Measurements from ENCODE around the gene ZNF710.
A peak's percentile ranks its signal among the peaks of the same experiment; 100 is the strongest.

The ZNF710 gene

GRCh38 chr15:89993349-89993748, 7.8 kb upstream of the ZNF710 start:
- no peak for DNase-seq

GRCh38 chr15:89997079-89997478, 4.0 kb upstream of the ZNF710 start:
- DNase-seq: no peak

DNA sequence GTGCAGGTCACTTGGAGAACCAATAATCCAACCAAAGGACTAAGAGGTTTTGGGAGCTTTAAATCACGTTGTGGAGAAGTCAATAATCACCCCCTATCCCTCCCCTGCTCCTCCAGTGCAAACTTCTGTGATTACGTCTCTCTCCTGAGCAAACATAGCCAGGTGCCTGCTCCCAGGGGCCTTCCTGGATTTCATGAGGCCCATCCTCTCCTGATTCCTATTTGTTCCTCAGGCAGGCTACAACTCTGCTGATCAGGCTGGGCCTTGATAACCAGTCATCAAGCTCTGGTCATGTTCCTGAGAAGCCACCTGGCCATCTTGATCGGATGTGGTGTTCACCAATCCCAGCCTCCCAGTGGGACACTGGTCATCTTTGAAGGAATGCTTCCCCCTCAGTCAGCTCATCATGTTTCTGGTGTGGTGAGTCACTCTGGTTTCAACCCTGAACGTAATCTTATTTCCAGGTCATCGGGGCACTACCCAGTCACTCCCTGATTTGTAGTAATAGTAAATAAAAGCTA, 2.9 kb upstream of the ZNF710 start:
- DNase-seq: no peak

DNA sequence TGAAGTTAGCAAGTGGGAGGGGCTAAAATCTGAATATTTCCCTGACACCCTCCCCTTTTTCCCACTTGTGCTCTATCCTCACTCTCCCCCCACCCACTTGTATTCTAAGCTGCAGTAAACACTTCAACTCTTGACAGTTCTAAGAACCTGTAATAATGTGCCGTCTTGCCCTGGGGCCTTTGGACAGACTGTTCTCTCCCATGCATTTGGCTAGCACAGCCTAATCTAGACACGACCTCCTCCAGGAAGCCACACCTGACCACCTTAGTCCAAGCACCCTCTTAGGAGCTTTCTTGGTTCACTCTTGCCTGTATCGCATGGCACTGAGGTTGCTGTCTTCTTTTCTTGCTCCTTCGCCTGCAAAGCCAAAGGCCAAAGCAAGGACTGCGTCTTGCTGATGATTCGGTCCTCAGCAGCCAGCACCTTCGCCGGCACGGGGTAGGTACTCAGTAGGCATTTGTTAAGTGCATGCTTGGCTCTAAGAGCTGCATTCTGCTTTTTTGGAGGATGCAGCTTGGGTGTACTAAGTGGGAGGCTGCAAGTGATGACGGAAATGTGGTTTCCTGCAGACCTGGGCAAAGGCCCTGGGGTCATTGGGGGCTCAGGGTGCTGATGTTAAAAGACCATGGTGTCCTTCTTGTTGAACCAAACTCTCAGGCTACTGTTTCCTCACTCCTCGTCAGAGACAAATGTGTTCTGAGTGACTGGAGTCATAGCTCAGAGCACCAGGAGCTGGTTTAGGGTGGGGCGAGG, 2.0 kb upstream of the ZNF710 start:
- DNase-seq: no peak

DNA sequence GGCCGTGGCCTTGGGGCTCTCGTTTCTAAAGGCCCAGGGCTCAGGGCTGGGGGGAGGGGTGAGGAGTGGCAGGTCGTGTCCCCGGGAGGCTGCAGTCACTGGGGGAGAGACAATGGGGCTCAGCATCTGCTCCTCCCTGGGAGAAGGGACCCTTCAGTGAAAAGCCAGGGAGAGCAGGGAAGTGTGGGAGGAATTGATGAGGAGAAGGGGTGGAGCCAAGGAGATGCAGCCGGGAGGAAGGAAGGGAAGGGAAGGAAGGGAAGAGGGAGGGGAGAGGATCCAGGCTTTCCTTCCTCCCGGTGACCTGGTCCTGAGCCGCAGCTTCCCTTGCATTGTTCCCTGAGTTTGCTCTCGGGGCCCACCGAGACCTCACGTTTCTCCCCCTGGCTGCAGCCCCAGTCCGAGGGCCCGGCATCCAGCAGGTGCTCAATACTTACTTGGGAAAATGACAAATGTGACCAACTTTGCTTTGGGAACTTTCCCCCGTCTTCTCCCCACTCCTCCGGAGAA, 1.4 kb upstream of the ZNF710 start:
- no peak for DNase-seq

- DNase-seq: no peak
Observed at GRCh38 chr15:90000186-90001001, 730 bp upstream of the ZNF710 start.

DNA sequence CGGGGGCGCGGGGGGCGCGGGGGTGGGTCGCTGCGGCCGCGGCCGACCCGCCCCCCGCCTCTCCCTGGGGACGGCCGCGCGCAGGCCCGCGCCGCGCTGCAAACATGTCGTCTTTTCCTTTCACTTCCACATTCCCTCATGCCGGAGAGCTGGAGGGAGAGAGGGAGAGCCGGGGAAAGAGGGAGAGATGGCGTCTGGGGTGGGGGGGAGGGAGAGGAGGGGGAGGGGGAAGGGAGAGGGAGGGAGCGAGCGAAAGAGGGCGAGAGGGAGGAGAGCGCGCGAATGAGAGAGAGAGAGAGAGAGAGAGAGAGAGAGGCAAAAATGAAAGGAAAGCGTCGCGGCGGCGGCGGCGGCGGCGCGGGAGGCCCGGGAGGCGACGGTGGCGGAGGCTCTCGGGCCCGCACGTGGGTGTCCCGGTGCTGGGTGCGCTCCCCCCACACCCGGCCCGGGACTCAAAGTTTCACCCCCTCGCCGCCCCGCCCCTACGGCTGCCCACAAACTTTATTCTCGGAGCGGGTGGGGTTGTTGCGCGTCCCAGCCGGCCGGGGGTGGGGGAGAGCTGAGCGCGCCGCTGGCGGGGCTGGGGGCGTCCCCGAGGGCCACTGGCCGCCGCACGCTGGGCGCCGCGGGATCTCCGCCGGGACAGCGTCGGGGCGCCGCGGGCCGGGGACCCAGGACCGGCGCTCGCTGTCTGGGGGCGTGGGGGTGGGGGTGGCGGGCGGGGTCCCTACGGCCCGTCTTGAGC, 731 bp downstream of the ZNF710 start:
- DNase-seq: peak; percentile 70

- DNase-seq: peak; percentile 43
Observed at GRCh38 chr15:90002428-90002844, 1.3 kb downstream of the ZNF710 start.

DNA sequence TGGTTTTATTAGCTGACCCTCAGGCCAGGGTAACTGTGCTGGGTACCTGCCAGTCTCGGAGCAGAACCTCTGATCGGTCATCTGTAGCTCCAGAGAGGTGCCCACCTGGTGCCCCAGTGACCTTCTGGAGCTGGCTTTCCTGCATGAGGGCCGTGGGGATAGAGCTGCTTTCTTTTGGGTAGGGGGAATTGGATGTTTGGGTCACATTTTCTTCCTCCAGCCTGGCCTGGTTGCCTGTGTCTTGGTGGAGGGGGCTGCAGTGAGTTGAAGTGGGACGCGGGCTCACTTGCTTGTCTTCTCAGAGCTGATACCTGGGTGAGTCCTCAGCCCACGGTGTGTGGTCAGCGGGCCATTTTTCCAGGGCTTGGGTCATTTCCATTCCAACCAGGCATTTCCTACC, 2.6 kb downstream of the ZNF710 start:
- DNase-seq: no peak

DNA sequence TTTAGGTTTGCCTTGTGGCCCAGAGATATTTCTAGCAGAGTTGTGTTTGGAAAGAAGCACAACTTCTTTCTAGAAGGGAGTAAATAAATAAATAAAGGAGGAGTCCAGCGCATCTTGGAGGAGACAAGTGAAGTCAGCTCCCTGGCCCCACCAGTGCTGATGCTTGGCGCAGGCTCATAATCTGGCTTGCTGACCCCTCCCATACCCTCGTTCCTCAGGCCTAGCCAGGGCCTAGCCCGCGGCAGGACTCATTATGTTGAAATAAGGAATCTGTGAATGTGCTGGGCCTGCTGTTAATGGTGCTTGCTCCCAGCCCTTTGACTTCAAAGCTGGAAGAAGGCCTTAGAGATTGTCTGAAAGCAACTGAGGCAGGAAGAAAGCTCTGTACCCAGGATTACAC, 3.1 kb downstream of the ZNF710 start:
- no peak for DNase-seq

- DNase-seq: peak; percentile 29
Observed at GRCh38 chr15:90004671-90005070, 3.5 kb downstream of the ZNF710 start.

DNA sequence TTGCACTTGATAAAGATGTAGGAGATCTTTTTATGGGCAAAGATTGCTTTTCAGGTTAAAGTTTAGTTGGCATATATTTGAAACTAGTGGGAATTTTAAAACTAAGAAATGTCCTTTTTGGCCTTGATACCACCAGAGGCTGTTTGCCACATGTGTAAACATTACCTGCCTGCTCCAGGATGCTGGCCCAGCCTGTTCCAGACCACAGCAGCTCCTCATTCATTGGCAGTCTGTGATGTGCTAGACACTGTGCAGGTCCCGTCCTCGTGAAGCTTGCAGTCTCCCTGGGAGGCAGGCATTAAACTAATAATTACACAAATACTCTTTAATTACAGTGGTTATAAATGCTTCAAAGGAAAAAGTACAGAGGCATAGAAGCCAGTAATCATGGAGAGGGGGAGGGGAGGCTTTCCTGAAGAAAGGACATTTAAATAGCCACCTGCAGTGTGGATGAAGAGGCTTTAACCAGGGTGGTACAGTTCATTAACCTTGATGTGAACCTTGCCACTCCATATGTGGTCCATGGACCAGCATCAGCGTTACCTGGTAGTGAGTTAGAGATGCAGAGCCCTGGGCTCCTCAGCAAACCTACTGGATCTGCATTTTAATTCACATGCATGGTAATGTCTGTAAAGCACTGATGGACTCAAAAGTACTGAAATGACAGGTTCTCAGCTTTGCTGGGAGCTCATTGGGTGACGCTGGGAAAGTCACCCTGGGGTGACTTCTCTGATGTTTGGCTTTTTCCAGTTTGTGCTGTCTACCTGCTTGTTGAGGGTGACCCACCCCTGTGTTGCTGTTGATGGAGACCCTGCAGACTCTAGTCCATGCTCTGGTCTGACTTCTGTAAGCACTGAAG, 5.3 kb downstream of the ZNF710 start:
- no peak for DNase-seq

DNA sequence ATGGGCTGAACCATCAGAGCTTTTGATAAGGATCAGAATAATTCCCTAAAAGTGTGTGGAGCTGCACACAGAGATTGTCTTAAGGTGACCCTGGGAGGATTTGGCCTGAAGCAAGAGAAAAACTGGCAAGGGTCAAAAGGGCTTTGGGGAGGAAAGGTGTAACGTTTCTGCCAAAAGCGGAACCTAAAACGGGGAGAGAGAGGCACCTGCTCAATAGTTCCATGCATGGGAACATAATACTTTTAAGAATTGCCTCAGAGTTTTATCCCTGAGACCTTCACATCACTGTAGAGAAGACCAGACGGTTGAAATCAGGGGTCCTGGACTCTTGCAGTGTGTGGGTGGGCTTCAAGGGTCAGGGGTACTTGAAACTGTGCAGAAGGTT, 5.9 kb downstream of the ZNF710 start:
- no peak for DNase-seq

DNA sequence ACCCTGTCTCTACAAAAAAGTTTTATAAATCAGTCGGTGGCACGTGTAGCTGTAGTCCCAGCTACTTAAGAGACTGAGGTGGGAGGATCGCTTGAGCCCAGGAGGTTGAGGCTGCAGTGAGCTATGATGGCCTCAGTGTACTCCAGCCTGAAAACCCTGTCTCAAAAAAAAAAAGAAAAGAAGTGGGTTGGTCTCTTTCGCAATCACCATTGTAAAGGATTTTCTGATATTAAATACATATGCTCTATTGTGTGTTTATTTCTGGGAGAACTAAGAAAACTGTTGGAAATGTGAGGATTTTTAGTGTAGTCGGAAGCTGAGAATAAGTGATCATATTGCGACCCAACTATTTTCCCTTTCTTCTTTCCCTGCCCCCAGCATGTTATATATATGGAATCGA, 7.5 kb downstream of the ZNF710 start:
- DNase-seq: no peak

GRCh38 chr15:90009301-90010022, 8.3 kb downstream of the ZNF710 start:
- DNase-seq: no peak

- DNase-seq: no peak
Observed at GRCh38 chr15:90011705-90012104, 10.6 kb downstream of the ZNF710 start.

DNA sequence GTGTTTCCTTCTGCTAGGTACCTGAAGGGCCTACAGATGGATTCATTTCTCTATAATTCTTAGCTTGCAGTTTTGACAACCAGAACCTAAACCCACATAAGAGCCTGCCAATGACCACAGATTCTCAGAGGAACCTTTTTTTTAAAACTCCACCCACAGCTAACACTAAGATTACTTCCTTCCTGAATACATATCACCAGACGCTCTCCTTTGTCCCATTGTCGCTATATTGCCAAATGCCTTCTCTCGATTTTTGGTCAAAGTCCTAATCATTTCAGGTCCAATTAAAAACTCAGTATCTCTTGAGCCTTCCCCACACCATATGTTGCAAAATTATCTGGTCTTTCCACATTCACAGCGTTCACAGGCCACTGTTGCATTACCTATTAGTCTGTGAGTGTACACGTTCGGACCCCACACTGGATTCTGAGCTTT, 12.4 kb downstream of the ZNF710 start:
- DNase-seq: no peak

DNA sequence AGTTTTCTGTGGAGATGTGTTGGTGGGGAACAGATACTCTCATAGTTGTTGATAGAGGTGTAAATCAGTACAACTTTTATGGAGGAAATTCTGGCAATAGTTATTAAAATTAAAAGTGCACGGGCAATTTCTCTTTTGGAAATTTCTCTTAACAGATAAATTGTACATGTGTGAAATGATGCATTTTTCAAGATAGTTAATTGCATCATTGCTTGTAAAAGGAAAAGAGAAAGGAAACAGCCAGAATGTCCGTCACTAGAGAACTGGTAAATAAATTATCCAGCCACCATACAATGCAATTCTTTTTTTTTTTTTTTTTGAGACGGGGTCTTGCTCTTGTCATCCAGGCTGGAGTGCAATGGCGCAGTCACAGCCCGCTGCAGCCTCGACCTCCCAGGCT, 14.2 kb downstream of the ZNF710 start:
- DNase-seq: no peak

DNA sequence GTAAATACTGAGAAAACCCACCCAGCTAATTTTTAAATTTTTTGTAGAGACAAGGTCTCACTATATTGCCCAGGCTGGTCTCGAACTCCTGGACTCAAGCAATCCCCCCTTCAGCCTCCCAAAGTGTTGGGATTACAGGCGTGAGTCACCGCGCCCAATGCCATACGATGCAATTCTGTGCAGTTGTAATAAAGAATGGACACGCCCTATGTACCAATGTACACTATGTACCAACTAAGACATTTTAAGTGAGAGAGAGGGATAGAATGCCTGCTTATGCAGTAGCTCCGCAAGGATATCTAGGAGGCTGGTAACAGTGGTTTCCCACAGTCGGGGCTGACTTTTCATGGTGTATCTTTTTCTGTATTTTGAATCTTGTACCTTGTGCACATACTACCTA, 14.6 kb downstream of the ZNF710 start:
- DNase-seq: no peak

- DNase-seq: no peak
Observed at GRCh38 chr15:90016721-90017120, 15.6 kb downstream of the ZNF710 start.

DNA sequence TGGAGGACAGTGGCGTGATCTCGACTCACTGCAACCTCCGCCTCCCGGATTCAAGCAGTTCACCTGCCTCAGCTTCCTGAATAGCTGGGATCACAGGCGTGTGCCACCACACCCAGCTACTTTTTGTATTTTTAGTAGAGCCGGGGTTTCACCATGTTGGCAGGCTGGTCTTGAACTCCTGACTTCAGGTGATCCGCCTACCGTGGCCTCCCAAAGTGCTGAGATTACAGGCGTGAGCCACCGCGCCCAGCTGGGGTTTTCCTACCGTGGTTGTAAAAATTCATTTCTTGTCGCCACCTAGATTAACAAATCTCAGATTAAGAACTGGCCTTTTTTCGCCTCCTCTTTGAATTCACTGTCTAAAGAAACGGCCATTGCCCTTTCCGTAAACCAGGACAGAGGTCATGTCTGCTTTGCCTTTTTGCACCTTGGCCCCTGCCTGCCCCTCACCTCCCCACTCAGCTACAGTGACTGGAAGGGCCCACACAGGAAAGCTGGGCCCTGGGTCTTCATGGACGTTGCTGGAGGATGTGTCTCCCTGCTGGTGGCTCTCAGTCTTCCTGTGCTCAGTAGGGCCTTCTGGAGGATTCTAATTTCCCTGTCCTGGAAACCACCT, 17.2 kb downstream of the ZNF710 start:
- no peak for DNase-seq

All from activated naive CD4-positive, alpha-beta T cell treated with Interleukin-2 at 50 U/mL for 16 hours (primary cell).